ENCODE data around the gene FOLR1.
"Not testable (repeated sequence)": the region's sequence is repeated elsewhere in the genome, so short reads cannot be mapped to it uniquely, and the experiment has no call there.

The FOLR1 gene

DNA sequence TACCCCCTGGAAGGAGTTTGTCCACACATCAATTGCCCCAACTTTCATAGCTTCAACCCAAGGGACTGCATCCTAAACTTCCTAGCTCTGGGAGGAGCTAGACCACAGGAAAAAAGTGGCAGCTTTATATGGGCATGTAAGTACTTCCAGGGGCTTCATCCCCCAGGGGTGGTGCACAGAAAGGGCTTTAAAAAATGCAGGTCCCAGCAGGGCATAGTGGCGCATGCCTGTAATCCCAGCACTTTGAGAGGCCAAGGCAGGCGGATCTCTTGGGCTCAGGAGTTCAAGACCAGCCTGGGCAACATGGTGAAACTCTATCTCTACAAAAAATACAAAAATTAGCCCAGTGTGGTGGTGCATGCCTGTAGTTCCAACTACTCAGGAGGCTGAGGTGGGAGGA lies 14.9 kb downstream of the FOLR1 start:
- not testable (repeated sequence) for H3K36me3 Mint-ChIP-seq; H3K9me3 Mint-ChIP-seq; H3K27ac Mint-ChIP-seq; ATAC-seq; DNase-seq (ENCODE audit: low spot score in 2 of 2); H3K4me3 Mint-ChIP-seq; H3K4me1 Mint-ChIP-seq

DNA sequence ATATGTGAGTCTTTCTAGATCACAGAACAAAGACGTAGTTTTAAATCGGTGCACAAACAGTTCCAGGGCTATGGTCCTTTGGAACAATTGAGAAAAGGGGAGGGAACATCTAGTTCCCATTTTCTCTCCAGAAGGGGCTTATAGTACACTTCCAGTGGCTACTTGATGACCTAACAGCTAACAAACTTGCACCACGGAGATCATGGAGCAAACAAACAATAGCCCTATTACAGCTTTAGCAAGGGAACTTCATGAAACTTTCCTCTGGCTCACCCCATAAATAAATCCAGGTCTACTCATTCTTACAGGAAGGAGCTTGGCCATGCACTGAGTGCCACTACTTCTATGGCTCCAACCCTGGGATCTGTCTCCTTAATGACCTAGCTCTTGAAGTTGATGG lies 16.3 kb downstream of the FOLR1 start:
- Mint-ChIP-seq H3K27ac (no peak overlapping the region), H3K36me3 (no peaks in the 10 kb centered on the region), H3K9me3 (peaks cover 9% of the 10 kb centered on the region), H3K4me3 (no peak overlapping the region), H3K4me1 (no peaks in the 10 kb centered on the region)
- DNase-seq (ENCODE audit: low spot score in 2 of 2): no peak
- ATAC-seq: no peak

DNA sequence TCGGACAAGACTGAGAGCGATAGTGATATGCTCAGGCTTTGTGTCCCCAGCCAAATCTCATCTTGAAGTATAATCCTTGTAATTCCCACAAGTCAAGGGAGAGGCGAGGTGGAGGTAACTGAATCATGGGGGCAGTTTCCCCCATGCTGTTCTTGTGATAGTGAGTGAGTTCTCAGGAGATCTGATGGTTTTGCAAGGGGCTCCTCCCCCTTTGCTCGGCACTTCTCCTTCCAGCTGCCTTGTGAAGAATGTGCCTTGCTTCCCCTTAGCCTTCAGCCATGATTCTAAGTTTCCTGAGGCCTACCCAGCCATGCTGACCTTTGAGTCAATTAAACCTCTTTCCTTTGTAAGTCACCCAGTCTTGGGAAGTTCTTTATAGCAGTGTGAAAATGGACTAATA lies 17.2 kb downstream of the FOLR1 start:
- DNase-seq (ENCODE audit: low spot score in 2 of 2) (no peak), ATAC-seq (no peak)
- peaks cover 9% of the 10 kb centered on the region for H3K9me3 Mint-ChIP-seq
- H3K4me1 Mint-ChIP-seq: no peaks in the 10 kb centered on the region
- no peaks in the 10 kb centered on the region for H3K36me3 Mint-ChIP-seq
- H3K27ac Mint-ChIP-seq: no peak overlapping the region
- no peak overlapping the region for H3K4me3 Mint-ChIP-seq

DNA sequence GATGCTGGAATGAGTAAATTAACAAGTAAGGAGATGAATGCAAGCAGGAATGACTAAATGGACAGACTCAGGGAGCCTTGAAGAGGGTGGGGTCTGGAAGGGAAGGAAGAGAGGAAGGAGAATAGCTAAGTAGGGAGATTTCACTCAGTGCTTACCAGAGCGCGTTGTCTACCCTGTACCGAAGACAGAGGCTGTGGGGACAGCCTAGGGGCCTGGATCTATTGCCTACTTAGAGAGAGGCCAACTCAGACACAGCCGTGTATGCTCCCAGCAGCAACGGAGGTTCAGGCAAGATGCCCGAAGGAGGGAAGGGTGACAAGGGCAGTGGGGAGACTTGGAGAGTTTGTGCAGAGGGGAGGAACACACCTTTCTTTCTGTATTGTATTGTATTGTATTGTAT lies 24.7 kb downstream of the FOLR1 start, which contains the start of gene FOLR2:
TSS of gene FOLR2 (plus strand) at position 157 of the 400 bp plus-strand sequence. CDS start 1,791 bp downstream, outside the sequence.
- H3K9me3 Mint-ChIP-seq: no peaks in the 10 kb centered on the region
- H3K36me3 Mint-ChIP-seq: no peaks in the 10 kb centered on the region
- ATAC-seq (no peak), DNase-seq (ENCODE audit: low spot score in 2 of 2) (no peak)
- no peak within 1 kb of the TSS for H3K27ac Mint-ChIP-seq
- H3K4me3 Mint-ChIP-seq: no peak within 1 kb of the TSS
- peaks cover 6% of the 10 kb centered on the region for H3K4me1 Mint-ChIP-seq

- Mint-ChIP-seq H3K27ac (no peak overlapping the region), H3K4me3 (no peak overlapping the region), H3K36me3 (no peaks in the 10 kb centered on the region), H3K9me3 (no peaks in the 10 kb centered on the region), H3K4me1 (peaks cover 16% of the 10 kb centered on the region)
- no peak for DNase-seq (ENCODE audit: low spot score in 2 of 2)
- ATAC-seq: no peak
These were observed 25.9 kb downstream of the FOLR1 start for GRCh38 chr11:72217841-72218240.

DNA sequence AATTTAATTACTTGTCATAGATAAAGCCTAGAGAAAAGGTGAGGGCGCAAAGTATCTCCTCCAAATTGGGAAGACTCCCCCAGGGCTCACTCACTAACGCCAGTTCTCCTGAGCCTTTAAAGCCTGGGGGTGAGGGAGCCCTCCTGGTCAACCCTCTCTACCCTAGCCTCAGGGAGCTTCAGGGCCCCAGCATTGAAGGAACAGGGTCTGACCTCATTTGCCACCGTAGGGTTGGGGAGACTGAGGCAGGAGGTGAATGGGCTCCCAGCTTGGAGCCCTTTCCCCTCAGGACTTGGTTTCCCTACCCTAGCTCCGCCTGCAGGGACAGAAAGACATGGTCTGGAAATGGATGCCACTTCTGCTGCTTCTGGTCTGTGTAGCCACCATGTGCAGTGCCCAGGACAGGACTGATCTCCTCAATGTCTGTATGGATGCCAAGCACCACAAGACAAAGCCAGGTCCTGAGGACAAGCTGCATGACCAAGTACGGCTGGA lies 26.4 kb downstream of the FOLR1 start:
- ATAC-seq (no peak), DNase-seq (ENCODE audit: low spot score in 2 of 2) (no peak)
- Mint-ChIP-seq H3K27ac (peak overlapping the region; percentile 17), H3K4me3 (no peak overlapping the region), H3K9me3 (no peaks in the 10 kb centered on the region), H3K4me1 (peaks cover 18% of the 10 kb centered on the region), H3K36me3 (no peaks in the 10 kb centered on the region)

DNA sequence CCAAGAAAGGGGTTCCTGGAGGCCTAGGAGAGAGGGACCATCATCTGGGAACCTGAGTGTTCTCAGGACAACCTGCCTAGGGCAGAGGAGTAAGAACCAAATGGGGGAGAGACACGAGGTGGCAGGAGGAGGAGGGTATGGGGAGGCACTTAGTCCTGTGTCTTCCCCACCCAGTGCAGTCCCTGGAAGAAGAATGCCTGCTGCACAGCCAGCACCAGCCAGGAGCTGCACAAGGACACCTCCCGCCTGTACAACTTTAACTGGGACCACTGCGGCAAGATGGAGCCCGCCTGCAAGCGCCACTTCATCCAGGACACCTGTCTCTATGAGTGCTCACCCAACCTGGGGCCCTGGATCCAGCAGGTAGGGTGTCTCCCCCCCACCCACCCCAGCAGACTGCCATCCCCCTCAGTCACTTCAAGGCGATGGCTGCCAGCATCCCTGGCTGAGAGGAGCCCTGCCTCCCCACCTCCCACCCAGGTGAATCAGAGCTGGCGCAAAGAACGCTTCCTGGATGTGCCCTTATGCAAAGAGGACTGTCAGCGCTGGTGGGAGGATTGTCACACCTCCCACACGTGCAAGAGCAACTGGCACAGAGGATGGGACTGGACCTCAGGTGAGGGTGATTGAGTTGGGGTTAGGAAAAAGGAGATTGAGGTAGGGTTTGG lies 28.9 kb downstream of the FOLR1 start:
- H3K36me3 Mint-ChIP-seq: peaks cover 14% of the 10 kb centered on the region
- H3K9me3 Mint-ChIP-seq: no peaks in the 10 kb centered on the region
- ATAC-seq (no peak), DNase-seq (ENCODE audit: low spot score in 2 of 2) (no peak)
- no peak overlapping the region for H3K27ac Mint-ChIP-seq
- peaks cover 27% of the 10 kb centered on the region for H3K4me1 Mint-ChIP-seq
- H3K4me3 Mint-ChIP-seq: no peak overlapping the region

DNA sequence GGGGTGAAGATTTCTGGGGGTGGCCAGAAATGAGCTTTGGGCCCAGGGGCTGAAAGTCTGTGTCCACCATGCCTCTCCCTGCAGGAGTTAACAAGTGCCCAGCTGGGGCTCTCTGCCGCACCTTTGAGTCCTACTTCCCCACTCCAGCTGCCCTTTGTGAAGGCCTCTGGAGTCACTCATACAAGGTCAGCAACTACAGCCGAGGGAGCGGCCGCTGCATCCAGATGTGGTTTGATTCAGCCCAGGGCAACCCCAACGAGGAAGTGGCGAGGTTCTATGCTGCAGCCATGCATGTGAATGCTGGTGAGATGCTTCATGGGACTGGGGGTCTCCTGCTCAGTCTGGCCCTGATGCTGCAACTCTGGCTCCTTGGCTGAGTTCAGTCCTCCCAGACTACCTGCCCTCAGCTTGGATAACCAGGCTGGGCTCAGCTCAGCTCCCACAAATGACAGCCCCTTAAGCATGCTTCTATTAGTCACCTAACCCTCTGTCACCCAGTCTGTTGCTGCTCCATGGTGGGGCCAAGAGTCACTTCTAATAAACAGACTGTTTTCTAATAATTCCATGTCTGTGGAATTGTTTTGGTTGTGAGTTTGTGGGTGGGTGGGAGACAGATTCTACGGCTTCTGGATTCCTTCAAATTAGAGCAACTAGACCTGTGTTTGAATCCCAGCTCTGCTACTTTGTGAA lies 29.6 kb downstream of the FOLR1 start:
- Mint-ChIP-seq H3K27ac (peak overlapping the region; percentile 81), H3K36me3 (peaks cover 14% of the 10 kb centered on the region), H3K4me3 (peak overlapping the region; percentile 97), H3K4me1 (peaks cover 34% of the 10 kb centered on the region), H3K9me3 (no peaks in the 10 kb centered on the region)
- DNase-seq (ENCODE audit: low spot score in 2 of 2) (no peak), ATAC-seq (no peak)

- Mint-ChIP-seq H3K4me3 (peak overlapping the region; percentile 97), H3K27ac (peak overlapping the region; percentile 81), H3K4me1 (peaks cover 41% of the 10 kb centered on the region), H3K9me3 (no peaks in the 10 kb centered on the region), H3K36me3 (peaks cover 14% of the 10 kb centered on the region)
- DNase-seq (ENCODE audit: low spot score in 2 of 2) (no peak), ATAC-seq (no peak)
These were observed 30.4 kb downstream of the FOLR1 start for GRCh38 chr11:72222106-72222891.

DNA sequence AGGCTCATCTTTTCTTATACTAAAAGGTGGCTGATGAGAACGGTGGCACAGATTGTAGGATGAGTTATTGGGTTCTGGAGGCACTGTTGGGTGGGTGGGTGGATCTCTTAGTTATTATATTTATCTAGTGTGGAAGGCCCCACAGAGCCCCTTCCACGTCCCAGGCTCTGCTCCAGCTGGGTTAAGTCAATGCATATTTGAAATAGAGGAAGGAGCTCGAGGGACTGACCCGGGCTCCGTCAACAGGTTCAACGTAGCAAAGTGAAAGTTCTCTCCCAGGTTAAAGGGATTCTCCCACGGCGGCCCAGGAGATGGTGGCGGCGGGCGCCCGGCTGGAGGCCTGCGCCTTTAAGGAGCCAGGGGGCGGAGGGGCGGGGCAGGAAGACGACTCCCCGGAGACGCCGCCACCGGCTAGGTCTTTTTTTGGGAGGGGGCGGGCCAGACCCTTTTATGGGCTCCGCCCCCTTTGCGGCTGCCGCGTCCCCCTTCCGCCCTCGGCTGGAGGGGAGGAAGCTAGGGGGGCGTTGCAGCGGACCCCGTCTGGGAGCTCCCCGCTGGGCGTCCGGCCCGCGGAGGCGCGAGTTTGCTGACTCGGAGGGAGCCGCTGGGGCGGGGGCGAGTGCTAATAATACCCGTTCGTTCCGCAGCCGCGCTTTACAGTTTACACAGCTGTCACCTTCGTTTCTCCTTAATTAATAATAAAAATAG lies 31.1 kb downstream of the FOLR1 start:
- Mint-ChIP-seq H3K36me3 (peaks cover 14% of the 10 kb centered on the region), H3K9me3 (no peaks in the 10 kb centered on the region), H3K27ac (peak overlapping the region; percentile 81), H3K4me3 (peak overlapping the region; percentile 97), H3K4me1 (peaks cover 41% of the 10 kb centered on the region)
- peak; percentile 86 to 95 for DNase-seq (ENCODE audit: low spot score in 2 of 2)
- peak; percentile 78 for ATAC-seq

- peak overlapping the region; percentile 97 for H3K4me3 Mint-ChIP-seq
- H3K9me3 Mint-ChIP-seq: no peaks in the 10 kb centered on the region
- peak; percentile 60 to 84 for DNase-seq (ENCODE audit: low spot score in 2 of 2)
- peaks cover 16% of the 10 kb centered on the region for H3K36me3 Mint-ChIP-seq
- peaks cover 46% of the 10 kb centered on the region for H3K4me1 Mint-ChIP-seq
- peak; percentile 73 for ATAC-seq
- H3K27ac Mint-ChIP-seq: peak overlapping the region; percentile 96
These were observed 31.9 kb downstream of the FOLR1 start for GRCh38 chr11:72223615-72224563.

GRCh38 chr11:72224564-72225410 lies 32.8 kb downstream of the FOLR1 start, which contains the start of gene INPPL1:
Gene INPPL1 (plus strand): TSS chr11:72224767. CDS start chr11:72224985, 218 bp downstream.
- ATAC-seq: peak; percentile 2
- H3K4me1 Mint-ChIP-seq: peaks cover 52% of the 10 kb centered on the region
- peak within 1 kb of the TSS; percentile 96 for H3K27ac Mint-ChIP-seq
- no peaks in the 10 kb centered on the region for H3K9me3 Mint-ChIP-seq
- peaks cover 22% of the 10 kb centered on the region for H3K36me3 Mint-ChIP-seq
- H3K4me3 Mint-ChIP-seq: peak within 1 kb of the TSS; percentile 97
- peak in 1 of 2 donors; percentile 66 for DNase-seq (ENCODE audit: low spot score in 2 of 2)

- DNase-seq (ENCODE audit: low spot score in 2 of 2): peak; percentile 26 to 74
These were observed 33.5 kb downstream of the FOLR1 start for GRCh38 chr11:72225411-72225951.

More at GRCh38 chr11:72225411-72225951, 33.5 kb downstream of the FOLR1 start:
- Mint-ChIP-seq H3K4me3 (peak overlapping the region; percentile 97), H3K36me3 (peaks cover 28% of the 10 kb centered on the region), H3K4me1 (peaks cover 52% of the 10 kb centered on the region), H3K27ac (peak overlapping the region; percentile 96), H3K9me3 (no peaks in the 10 kb centered on the region)
- peak; percentile 71 for ATAC-seq

Data from stimulated activated effector memory CD8-positive, alpha-beta T cell treated with anti-CD3 and anti-CD28 coated beads, Interleukin-12 subunit alpha, Interleukin-12 subunit beta, amount 100 ng/mL, for 72 hours (primary cell).